HepG2 (cell line): ENCODE data around the gene MAGI1. TPM values are rescaled to one million over a fixed set of nuclear protein-coding genes. Genes with fewer than 3 reads are reported as not detected.

Source experiments
- ATAC-seq: fragments of 200-7000 bp; cut with Tn5 transposase; 3 replicates; pipeline ENCODE4 v1.9.1; 2020; ENCODE audit warnings: mild to moderate bottlenecking, moderate library complexity
- BruUV-seq: library from RNA; stranded (reverse); fragments of 400-500 nt; replicated peaks from 2 replicates; lab custom pipeline; 2021; lab: Mats Ljungman, UMichigan
- CTCF ChIA-PET: fragments of 300-600 bp; formaldehyde crosslinking; extraction: SDS; loops from one replicate; lab custom pipeline; 2021; ENCODE audit warnings: low total read pairs, inconsistent platforms, low intra/inter-chr PET ratio; lab: Yijun Ruan, JAX
- POLR2A ChIA-PET: fragments of 350-600 bp; sonication (Branson Sonifier 250); formaldehyde crosslinking; loops from one replicate; lab custom pipeline; 2020; ENCODE audit warnings: antibody characterized with exemption, inconsistent platforms; lab: Yijun Ruan, JAX
- DNase-seq: peaks from one replicate; pipeline ENCODE4 v3.0.0-alpha.2; 2015; ENCODE audit warnings: low spot score
- FAIRE-seq: peaks from 3 replicates; lab custom pipeline; 2011; peaks lifted over from hg19 to GRCh38; lab: Jason Lieb, UNC
- H2AFZ ChIP-seq: one replicate; pipeline ENCODE4 v1.6.1; 2011; ENCODE audit warnings: low read length, inconsistent platforms
- H3K27ac ChIP-seq: fragments of 300-600 bp; 3 replicates; pipeline ENCODE4 v1.8.0; 2011; ENCODE audit warnings: mixed run types, mild to moderate bottlenecking, mixed read lengths, low read length, inconsistent platforms; ENCODE audit not compliant: insufficient read depth; ENCODE audit errors: extremely low read length
- H3K27me3 ChIP-seq, 2 experiments: fragments of 200-600 bp in 1 of 2; 2 replicates in 1 of 2; 3 replicates in 1 of 2; pipeline versions ENCODE4 v1.6.0 to v1.8.0; 2011; ENCODE audit warnings: low read length in 2 of 2, mild to moderate bottlenecking in 2 of 2, moderate library complexity in 2 of 2, inconsistent platforms in 1 of 2; ENCODE audit not compliant: insufficient read depth in 2 of 2, control insufficient read depth in 1 of 2
- H3K36me3 ChIP-seq, 2 experiments: fragments of 200-600 bp in 1 of 2; replicated peaks in 1 of 2; 2 replicates in 1 of 2; 3 replicates in 1 of 2; pipeline versions ENCODE4 v1.5.1 to v1.8.0; 2011; ENCODE audit warnings: low read length in 2 of 2, inconsistent platforms in 1 of 2; ENCODE audit not compliant: insufficient read depth in 2 of 2, control insufficient read depth in 1 of 2
- H3K4me1 ChIP-seq: 2 replicates; pipeline ENCODE4 v1.5.1; 2012; ENCODE audit warnings: low read length, inconsistent platforms; ENCODE audit not compliant: insufficient read depth
- H3K4me2 ChIP-seq: 2 replicates; pipeline ENCODE4 v1.6.0; 2011; ENCODE audit warnings: low read depth, low read length, inconsistent platforms
- H3K4me3 ChIP-seq, 3 experiments: fragments of 200-600 bp in 1 of 3; sonication (generic), shearing (Covaris generic) in 1 of 3; replicated peaks in 1 of 3; 2 replicates each; pipeline ENCODE4 v1.5.1; 2011 to 2016; ENCODE audit warnings: low read length in 3 of 3, inconsistent platforms in 2 of 3, low read depth in 2 of 3, mild to moderate bottlenecking in 2 of 3, control low read depth in 1 of 3, mixed read lengths in 1 of 3; ENCODE audit not compliant: insufficient read depth in 1 of 3
- H3K79me2 ChIP-seq: one replicate; pipeline ENCODE4 v1.6.1; 2011; ENCODE audit warnings: low read length, inconsistent platforms; ENCODE audit not compliant: insufficient read depth
- H3K9ac ChIP-seq: 2 replicates; pipeline ENCODE4 v1.6.0; 2011; ENCODE audit warnings: mild to moderate bottlenecking, low read depth, low read length, inconsistent platforms; ENCODE audit not compliant: insufficient read depth
- H3K9me3 ChIP-seq: 2 replicates; pipeline ENCODE4 v1.5.1; 2012; ENCODE audit warnings: mild to moderate bottlenecking, low read length
- H4K20me1 ChIP-seq: 2 replicates; pipeline ENCODE4 v1.6.0; 2011; ENCODE audit warnings: inconsistent platforms, mild to moderate bottlenecking, low read length, moderate library complexity; ENCODE audit not compliant: insufficient read depth
- ATF1 ChIP-seq: IDR thresholded peaks from 2 replicates; pipeline ENCODE4 v1.6.1; 2016; ENCODE audit warnings: mild to moderate bottlenecking, control low read depth
- BHLHE40 ChIP-seq: IDR thresholded peaks from 2 replicates; pipeline ENCODE4 v1.6.1; 2011; ENCODE audit warnings: low read length, improper control_type of control experiment
- CHCHD3 ChIP-seq: sonication (generic); formaldehyde crosslinking; IDR thresholded peaks from 2 replicates; pipeline ENCODE4 v1.8.0; 2022; ENCODE audit warnings: mild to moderate bottlenecking, missing genetic modification reagents, moderate library complexity
- FOXA1 ChIP-seq, 2 experiments: fragments of 450-650 bp in 1 of 2; sonication (generic) in 1 of 2; formaldehyde crosslinking in 1 of 2; IDR thresholded peaks; 2 replicates each; pipeline versions ENCODE4 v1.4.0 to v1.6.1; 2016 to 2020; ENCODE audit warnings: missing genetic modification reagents in 1 of 2
- KDM1A ChIP-seq: IDR thresholded peaks from 2 replicates; pipeline ENCODE4 v1.6.1; 2016; ENCODE audit warnings: missing compliant biosample characterization
- KMT2B ChIP-seq: IDR thresholded peaks from 2 replicates; pipeline ENCODE4 v1.6.1; 2016; ENCODE audit warnings: missing genetic modification reagents, missing compliant biosample characterization
- MEIS1 ChIP-seq: sonication (generic); formaldehyde crosslinking; IDR thresholded peaks from 2 replicates; pipeline ENCODE4 v1.9.0; 2021; ENCODE audit warnings: mild to moderate bottlenecking, missing genetic modification reagents, moderate library complexity, borderline replicate concordance
- NR0B2 ChIP-seq: sonication (generic); formaldehyde crosslinking; IDR thresholded peaks from 2 replicates; pipeline ENCODE4 v1.4.0; 2020; ENCODE audit warnings: mild to moderate bottlenecking, missing genetic modification reagents
- NRL ChIP-seq: sonication (generic); formaldehyde crosslinking; IDR thresholded peaks from 2 replicates; pipeline ENCODE4 v1.5.0; 2020; ENCODE audit warnings: missing genetic modification reagents, mild to moderate bottlenecking, moderate library complexity, borderline replicate concordance
- SKI ChIP-seq: fragments of 450-650 bp; IDR thresholded peaks from one replicate; pipeline ENCODE4 v1.6.1; 2018; ENCODE audit warnings: mild to moderate bottlenecking; ENCODE audit not compliant: partially characterized antibody
- SMAD3 ChIP-seq: sonication (generic); formaldehyde crosslinking; IDR thresholded peaks from 2 replicates; pipeline ENCODE4 v1.4.0; 2020; ENCODE audit warnings: missing genetic modification reagents
- SP5 ChIP-seq: IDR thresholded peaks from 2 replicates; pipeline ENCODE4 v1.6.1; 2016; ENCODE audit warnings: low read depth, borderline replicate concordance
- TGIF2 ChIP-seq: IDR thresholded peaks from 2 replicates; pipeline ENCODE4 v1.6.1; 2016; ENCODE audit warnings: control low read depth, missing compliant biosample characterization
- ZNF224 ChIP-seq: sonication (generic); formaldehyde crosslinking; IDR thresholded peaks from 2 replicates; pipeline ENCODE4 v1.5.0; 2020; ENCODE audit warnings: mild to moderate bottlenecking, missing genetic modification reagents
- ZNF275 ChIP-seq: sonication (generic); formaldehyde crosslinking; IDR thresholded peaks from 2 replicates; pipeline ENCODE4 v1.8.0; 2022; ENCODE audit warnings: missing genetic modification reagents, mild to moderate bottlenecking, inconsistent platforms, borderline replicate concordance
- ZNF563 ChIP-seq: sonication (generic); formaldehyde crosslinking; IDR thresholded peaks from 2 replicates; pipeline ENCODE4 v1.8.0; 2022; ENCODE audit warnings: mild to moderate bottlenecking, moderate library complexity, missing genetic modification reagents
- ZNF569 ChIP-seq: sonication (generic); formaldehyde crosslinking; IDR thresholded peaks from 2 replicates; pipeline ENCODE4 v1.5.0; 2020; ENCODE audit warnings: mild to moderate bottlenecking, missing genetic modification reagents, moderate library complexity, borderline replicate concordance
- ZNF619 ChIP-seq: sonication (generic); formaldehyde crosslinking; IDR thresholded peaks from 2 replicates; pipeline ENCODE4 v1.4.0; 2020; ENCODE audit warnings: mild to moderate bottlenecking, missing genetic modification reagents
- ZNF766 ChIP-seq: sonication (generic); formaldehyde crosslinking; IDR thresholded peaks from 2 replicates; pipeline ENCODE4 v1.5.0; 2020; ENCODE audit warnings: missing genetic modification reagents, borderline replicate concordance
- ZNF850 ChIP-seq: sonication (generic); formaldehyde crosslinking; conservative IDR thresholded peaks from 2 replicates; pipeline ENCODE4 v1.9.0; 2021; ENCODE audit warnings: mild to moderate bottlenecking, missing genetic modification reagents
- WGBS: methylation state at CpG from one replicate; pipeline ENCODE4 v1.1.6; 2017; ENCODE audit warnings: low lambda C conversion rate; 5-methylcytosine and 5-hydroxymethylcytosine counted together
- in situ Hi-C: cut with HindIII; loops from 2 replicates; pipeline ENCODE4 v1.10.0; 2017; ENCODE audit warnings: low pct_unique_long_range_greater_than_20kb; ENCODE audit not compliant: extremely low pct_ligation_motif_present
- intact Hi-C: fragments of 100-400 bp; cut with micrococcal nuclease; formaldehyde crosslinking; loops from one replicate; pipeline ENCODE4 v1.10.0; 2022; ENCODE audit not compliant: unreplicated experiment
- polyA plus RNA-seq, 8 experiments: library from polyadenylated mRNA; depleted of rRNA in 3 of 8; stranded (reverse) in 7 of 8; unstranded in 1 of 8; fragments of >200 nt; fragmentation: Illumina TruSeq in 4 of 8; extraction: Trizol in 4 of 8; gene quantifications; 2 replicates each; pipeline versions ENCODE4 v1.2.1 to v1.2.3, GENCODE V29; 2011 to 2016; ENCODE audit warnings: low read depth in 4 of 8, missing spikeins in 1 of 8, mixed read lengths in 1 of 8; ENCODE audit not compliant: insufficient read depth in 1 of 8
- total RNA-seq, 5 experiments: library from RNA; depleted of rRNA; stranded (reverse); fragments of >200 nt; fragmentation: Illumina TruSeq; extraction: Trizol; gene quantifications; 2 replicates each; pipeline ENCODE4 v1.2.3, GENCODE V29; 2016; ENCODE audit warnings: low read depth in 1 of 5
- TF ChIP-seq, protein P1 (sequence below): sonication (generic); formaldehyde crosslinking; IDR thresholded peaks from 2 replicates; pipeline ENCODE4 v1.4.0; 2020; ENCODE audit warnings: missing genetic modification reagents

The MAGI1 gene
- total and polyA plus RNA-seq, 2 of the 13 experiments (the other 11 are each of a cell fraction or from before 2014, with no cell fraction given): 22.2 to 26.0 TPM

DNA sequence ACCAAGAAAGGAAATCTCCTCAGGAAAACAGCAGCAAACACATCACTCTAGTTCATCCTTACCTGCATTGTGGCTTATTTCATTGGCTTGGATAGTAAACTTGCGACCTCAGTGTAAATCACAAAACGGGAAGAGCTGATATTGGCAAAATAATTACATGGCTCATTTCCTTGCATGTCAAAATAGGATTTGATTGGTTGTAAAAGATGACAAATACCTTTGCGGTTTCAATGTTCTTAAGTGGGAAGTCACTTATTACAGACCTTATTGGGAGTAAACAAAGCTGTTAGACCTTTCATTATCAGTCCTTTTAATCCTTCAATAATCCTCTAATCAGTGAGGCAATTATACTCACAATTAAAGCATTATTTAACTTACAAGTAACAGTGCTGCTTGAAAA, 590.6 kb downstream of the MAGI1 start (continued):
- no peak for TF ChIP-seq ZNF224 (CRISPR knock-in tag)
- TF ChIP-seq ZNF766 (CRISPR knock-in tag): no peak
- TF ChIP-seq SKI: no peak
- TF ChIP-seq, protein P1, sequence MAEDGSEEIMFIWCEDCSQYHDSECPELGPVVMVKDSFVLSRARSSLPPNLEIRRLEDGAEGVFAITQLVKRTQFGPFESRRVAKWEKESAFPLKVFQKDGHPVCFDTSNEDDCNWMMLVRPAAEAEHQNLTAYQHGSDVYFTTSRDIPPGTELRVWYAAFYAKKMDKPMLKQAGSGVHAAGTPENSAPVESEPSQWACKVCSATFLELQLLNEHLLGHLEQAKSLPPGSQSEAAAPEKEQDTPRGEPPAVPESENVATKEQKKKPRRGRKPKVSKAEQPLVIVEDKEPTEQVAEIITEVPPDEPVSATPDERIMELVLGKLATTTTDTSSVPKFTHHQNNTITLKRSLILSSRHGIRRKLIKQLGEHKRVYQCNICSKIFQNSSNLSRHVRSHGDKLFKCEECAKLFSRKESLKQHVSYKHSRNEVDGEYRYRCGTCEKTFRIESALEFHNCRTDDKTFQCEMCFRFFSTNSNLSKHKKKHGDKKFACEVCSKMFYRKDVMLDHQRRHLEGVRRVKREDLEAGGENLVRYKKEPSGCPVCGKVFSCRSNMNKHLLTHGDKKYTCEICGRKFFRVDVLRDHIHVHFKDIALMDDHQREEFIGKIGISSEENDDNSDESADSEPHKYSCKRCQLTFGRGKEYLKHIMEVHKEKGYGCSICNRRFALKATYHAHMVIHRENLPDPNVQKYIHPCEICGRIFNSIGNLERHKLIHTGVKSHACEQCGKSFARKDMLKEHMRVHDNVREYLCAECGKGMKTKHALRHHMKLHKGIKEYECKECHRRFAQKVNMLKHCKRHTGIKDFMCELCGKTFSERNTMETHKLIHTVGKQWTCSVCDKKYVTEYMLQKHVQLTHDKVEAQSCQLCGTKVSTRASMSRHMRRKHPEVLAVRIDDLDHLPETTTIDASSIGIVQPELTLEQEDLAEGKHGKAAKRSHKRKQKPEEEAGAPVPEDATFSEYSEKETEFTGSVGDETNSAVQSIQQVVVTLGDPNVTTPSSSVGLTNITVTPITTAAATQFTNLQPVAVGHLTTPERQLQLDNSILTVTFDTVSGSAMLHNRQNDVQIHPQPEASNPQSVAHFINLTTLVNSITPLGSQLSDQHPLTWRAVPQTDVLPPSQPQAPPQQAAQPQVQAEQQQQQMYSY: no peak
- no peak for TF ChIP-seq CHCHD3 (CRISPR knock-in tag)
- no peak for TF ChIP-seq SMAD3
- no peak for TF ChIP-seq ATF1 (CRISPR knock-in tag)

DNA sequence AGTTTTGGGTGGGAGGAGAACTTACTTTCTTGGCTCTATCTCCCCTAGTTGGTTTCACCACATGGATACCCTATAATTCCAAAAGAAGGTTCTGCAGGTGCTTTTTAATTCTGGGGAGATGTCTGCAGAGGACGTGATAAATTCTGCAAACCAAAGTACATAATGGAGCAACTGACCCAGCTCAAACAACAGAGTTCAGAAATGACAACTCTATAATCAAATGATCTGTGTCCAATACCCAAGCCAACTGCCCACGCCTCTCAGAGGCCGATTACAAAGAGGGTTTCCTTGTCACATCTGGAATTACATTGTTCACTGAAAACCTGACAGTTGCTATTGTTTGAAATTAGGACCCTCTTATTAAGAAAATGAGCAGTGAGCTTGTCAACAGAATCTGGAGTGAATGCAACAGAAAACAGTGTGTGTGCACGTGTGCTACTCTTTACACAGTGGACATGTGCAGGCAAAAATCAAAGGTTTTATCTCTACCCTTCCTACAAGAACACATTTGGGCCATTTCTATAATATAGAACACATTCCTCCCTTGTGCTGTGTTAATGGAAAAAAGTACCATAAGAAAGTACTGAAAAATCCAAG, 593.0 kb downstream of the MAGI1 start:
- ChIA-PET POLR2A (no interaction called here), CTCF (no interaction called here)
- H3K36me3 ChIP-seq: peaks cover 0 to 19% of the 10 kb centered on the region in 2 experiments; a peak in 2 of 5 replicates
- no TSS peak for BruUV-seq
- DNase-seq (no peak), FAIRE-seq (no peak), ATAC-seq (no peak)
- intact Hi-C loops: no loop called here
- H4K20me1 ChIP-seq: no peaks in the 10 kb centered on the region
- H2AFZ ChIP-seq: no peak overlapping the region
- WGBS: 79% methylated on average over 4 of the region's 4 CpGs
- H3K9me3 ChIP-seq: no peaks in the 10 kb centered on the region
- no peaks in the 10 kb centered on the region for H3K79me2 ChIP-seq
- no peak overlapping the region for H3K27ac ChIP-seq
- H3K4me2 ChIP-seq: no peak overlapping the region
- H3K4me1 ChIP-seq: no peaks in the 10 kb centered on the region
- no peaks in the 10 kb centered on the region for H3K27me3 ChIP-seq
- H3K9ac ChIP-seq: no peak overlapping the region
- in situ Hi-C loops: no loop called here
- H3K4me3 ChIP-seq: no peak overlapping the region
- TF ChIP-seq KDM1A (CRISPR knock-in tag) (no peak), BHLHE40 (no peak), MEIS1 (no peak), ZNF275 (CRISPR knock-in tag) (no peak), NRL (CRISPR knock-in tag) (no peak), ZNF619 (CRISPR knock-in tag) (no peak), ZNF850 (CRISPR knock-in tag) (no peak), ZNF569 (CRISPR knock-in tag) (no peak), KMT2B (CRISPR knock-in tag) (no peak), TGIF2 (CRISPR knock-in tag) (no peak), ZNF563 (no peak), FOXA1 (IDR thresholded peaks at IDR 0.05) (no peak), FOXA1 (CRISPR knock-in tag; IDR thresholded peaks at IDR 0.05) (no peak), NR0B2 (CRISPR knock-in tag) (no peak), SP5 (CRISPR knock-in tag) (no peak)
